Myocyte (in vitro differentiated cells): Measurements from ENCODE around the gene ARL2. TPM values are rescaled to one million over a fixed set of nuclear protein-coding genes. Genes with fewer than 3 reads are reported as not detected.
"Not testable (repeated sequence)": the region's sequence is repeated elsewhere in the genome, so short reads cannot be mapped to it uniquely, and the experiment has no call there.

Source experiments
- DNase-seq: peaks from one replicate; pipeline ENCODE4 v3.0.0-alpha.2; 2012; ENCODE audit warnings: low read depth
- total RNA-seq: library from RNA; depleted of rRNA; stranded (reverse); fragments of >200 nt; gene quantifications from 2 replicates; pipeline ENCODE4 v1.2.3, GENCODE V29; 2014

Gene ARL2
- total RNA-seq, 1 donor from 2014 or later: 134 TPM

DNA sequence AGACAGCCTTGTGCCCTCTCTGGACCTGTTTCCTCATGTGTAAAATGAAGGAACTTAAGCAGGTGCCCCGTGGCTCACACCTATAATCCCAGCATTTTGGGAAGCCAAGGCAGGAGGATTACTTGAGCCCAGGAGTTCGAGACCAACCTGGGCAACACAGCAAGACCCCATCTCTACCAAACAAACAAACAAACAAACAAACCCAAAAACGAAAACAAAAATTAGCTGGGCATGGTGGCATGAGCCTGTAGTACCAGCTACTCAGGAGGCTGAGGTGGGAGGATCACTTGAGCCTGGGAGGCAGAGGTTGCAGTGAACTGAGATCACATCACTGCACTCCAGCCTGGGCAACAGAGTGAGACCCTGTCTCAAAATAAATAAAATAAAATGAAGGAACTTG is 10.0 kb upstream of the ARL2 start:
- DNase-seq: not testable (repeated sequence)

DNA sequence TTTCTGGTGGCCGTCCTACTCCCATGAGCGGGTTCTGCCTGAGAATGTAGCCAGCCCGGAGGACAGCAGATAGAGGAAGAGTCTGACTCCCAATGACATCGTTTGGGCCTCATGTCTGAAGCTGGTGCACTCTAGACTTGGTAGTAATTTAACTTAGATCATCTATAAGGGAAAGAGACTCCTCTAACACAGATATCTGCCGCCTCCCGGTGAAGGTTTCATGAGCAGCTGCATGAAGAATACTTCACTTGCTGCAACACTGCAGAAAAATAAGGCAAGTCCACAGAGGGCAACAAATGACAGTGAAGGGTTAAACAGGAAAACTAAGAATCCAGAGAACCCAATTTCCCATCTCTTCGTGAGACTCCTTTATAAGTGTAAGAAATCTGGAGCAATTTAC is 5.9 kb upstream of the ARL2 start:
- DNase-seq: no peak

DNA sequence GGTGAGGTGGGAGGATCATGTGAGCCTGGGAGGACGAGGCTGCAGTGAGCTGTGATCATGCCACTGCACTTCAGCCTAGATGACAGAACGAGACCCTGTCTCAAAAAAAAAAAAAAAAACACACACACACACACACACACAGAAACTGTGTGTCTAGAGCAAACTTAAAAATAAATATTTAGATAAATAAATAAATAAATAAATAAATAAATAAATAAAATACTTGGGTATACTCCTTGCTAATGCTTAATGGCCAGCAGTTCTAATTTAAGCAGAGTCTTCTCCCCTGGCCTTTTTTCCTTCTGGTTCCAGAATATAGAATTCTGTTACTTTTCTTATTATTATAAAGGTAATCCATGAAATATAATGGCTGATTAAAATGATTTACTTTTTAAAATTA is 5.1 kb upstream of the ARL2 start:
- DNase-seq: no peak

DNA sequence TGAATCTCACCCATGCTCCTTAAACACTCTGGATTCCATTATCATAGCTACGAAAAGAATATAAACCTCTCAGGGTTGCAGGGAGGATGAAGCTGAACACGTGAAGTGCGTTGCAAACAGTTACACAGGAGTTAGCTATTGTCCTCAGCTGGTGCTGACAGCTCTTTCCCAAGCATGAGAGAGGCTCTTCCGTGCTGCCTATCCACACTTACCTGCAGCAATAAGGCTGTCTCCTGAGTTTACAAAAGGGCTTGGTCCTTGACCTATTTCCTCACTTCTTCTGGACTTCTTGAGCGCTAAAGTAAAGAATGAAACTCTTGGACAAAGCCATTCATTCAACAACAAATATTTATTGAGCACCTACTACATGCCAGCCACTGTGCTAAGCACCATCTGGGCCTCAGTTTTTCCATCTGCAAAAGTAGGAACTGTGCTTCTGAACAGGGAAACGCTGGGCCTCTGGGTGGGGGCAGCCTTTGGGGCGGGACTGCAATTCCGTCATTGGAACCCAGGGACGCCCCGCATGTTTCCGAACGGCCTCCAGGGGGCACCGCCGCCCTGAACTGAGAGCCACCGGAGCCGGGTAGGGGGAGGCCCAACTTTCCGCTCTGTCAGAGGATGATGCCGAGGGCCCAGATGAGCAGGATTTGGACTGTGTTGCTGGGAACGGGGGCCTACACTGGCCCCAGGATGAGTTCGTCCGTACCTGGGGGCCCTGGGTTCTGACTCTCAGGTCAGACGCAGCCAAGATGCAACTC is 651 bp upstream of the ARL2 start:
- DNase-seq: peak; percentile 91

DNA sequence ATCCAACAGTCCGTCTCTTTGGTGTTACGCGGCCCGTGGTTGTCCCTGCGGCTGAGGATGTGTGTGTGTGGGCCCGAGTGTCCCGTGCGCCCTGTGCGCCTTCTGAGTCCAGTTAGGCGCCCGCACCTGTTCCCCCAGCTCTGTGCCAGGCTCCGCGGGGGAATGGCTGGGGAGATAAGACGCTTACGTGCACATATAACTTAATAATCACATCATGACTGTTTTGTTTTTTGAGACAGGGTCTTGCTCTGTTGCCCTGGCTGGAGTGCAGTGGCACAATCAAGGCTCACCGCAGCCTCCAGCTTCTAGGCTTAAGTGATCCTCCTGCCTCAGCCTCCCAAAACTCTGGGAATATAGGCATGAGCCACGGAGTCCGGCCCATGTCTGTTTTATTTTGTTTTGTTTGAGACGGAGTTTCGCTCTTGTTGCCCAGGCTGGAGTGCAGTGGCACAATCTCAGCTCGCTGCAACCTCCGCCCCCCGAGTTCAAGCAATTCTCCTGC is 817 bp downstream of the ARL2 start:
- DNase-seq: no peak

DNA sequence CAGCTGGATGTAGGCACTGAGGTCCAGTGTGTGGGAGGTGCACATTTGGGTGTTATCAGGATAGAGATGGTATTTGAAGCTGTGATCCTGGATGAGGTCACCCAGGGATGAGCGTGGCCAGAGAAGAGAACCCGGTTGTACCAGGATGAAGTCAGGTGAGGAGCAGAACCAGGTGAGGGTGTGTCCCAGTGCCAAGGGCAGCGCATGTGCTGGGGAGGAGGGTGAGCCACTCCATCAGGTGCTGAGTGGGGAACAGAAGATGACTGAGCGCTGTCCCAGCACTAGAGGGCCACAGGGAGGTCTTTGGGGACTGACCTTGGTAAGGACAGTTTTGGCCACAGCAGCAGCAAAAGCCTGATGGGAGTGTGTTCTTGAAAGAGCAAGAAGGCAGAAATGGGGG is 2.7 kb downstream of the ARL2 start:
- DNase-seq: no peak

DNA sequence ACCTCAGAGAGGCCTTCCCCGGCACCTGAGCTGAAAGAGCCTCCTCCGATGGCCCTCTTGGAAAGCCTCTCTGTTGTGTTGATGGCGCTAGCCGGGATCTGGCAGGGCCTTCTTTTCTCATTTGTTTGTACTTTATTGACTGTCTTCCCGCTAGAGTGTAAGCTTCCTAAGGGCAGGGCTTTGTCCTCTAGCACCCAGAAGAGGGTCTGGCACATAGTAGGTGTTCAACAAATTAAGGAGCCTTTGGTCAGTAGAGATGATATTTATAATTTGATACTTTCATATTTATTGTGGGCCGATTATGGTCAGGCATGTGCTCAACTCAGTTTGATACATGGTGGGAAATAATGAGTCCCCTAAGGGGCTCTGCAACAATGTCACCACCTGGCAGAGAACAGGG is 4.0 kb downstream of the ARL2 start:
- no peak for DNase-seq

DNA sequence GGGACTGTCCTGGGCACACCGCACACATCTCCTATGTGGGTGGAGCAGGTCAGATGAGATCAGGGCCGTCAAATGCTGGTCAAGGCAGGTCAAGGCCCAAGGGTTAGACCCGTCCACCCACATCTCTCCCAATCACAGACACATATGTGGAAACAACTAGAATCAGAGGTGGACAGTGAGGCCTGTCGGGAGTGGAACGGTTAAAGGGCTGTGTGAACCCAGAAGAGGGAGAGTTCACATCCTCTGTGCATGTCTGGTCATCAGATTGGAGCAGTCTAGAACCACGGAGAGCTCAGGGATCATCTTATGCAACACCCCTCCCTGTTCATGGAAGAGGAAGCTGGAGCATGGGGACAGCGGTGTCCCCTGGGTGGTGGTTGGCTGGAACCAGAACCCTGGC is 5.9 kb downstream of the ARL2 start:
- DNase-seq: no peak

DNA sequence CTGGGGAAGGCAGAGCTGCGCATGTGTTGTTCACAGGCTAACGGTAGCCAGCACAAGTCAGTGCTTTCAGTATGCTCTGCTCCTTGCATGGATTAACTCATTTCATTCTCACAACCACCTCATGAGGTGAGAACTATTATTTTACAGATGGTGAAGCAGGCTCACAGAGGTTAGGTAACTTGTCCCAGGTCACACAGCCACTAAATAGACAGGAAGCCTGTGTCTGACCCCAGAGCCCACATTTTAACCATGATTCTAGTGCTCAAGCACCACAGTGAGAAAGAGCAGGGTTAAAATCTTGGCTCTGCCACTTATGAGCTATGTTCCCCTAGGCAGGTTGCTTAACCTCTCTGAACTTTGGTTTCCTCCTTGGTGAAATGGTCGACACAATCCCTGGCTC is 7.0 kb downstream of the ARL2 start:
- DNase-seq: no peak

DNA sequence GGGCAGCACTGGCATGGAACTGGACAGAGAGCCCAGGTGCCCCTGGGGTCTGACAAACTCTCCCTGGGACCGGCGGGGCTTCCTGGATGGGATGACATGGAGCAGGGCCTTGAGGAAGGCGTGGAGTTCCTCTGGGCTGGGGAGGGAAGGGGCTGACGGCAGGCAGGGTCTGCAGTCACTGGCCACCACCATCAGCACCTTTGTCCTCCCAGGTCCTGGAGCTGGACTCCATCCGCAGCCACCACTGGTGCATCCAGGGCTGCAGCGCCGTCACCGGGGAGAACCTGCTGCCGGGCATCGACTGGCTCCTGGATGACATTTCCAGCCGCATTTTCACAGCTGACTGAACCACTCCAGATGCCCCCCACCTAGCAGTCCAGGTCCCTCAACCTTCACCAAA is 7.5 kb downstream of the ARL2 start:
- no peak for DNase-seq

DNA sequence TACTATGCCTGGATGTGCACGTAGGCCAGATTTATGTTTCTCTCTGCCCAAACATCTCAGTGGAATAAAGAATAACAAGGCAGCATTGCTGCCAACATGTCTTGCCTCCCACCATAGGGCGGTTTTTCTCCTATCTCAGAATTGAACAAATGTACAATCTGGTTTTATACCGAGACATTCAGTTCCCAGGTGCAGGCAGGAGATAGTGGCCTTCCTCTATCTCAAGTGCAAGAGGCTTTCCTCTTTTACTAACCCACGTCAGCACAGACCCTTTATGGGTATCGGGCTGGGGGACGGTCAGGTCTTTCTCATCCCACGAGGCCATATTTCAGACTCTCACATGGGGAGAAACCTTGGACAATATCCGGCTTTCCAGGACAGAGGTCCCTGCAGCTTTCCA is 9.5 kb downstream of the ARL2 start:
- DNase-seq: not testable (repeated sequence)

DNA sequence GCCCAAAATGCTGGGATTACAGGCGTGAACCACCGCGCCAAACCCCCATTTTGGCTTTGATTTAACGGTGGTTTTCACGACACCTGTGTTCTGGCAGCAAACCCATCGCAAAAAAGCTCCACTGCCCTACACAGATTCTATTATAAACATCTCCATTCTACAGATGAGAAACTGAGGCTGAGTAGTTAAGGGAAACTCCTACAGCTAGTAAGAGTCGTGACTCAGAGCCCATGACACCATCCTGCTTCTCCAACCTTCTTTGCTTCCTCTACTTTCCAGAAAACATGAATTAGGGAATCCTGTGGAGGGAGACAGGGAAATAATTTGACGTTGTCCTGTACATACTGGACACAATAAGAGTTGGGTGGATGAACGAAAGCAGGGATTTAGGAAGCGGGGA is 12.8 kb downstream of the ARL2 start:
- no peak for DNase-seq

DNA sequence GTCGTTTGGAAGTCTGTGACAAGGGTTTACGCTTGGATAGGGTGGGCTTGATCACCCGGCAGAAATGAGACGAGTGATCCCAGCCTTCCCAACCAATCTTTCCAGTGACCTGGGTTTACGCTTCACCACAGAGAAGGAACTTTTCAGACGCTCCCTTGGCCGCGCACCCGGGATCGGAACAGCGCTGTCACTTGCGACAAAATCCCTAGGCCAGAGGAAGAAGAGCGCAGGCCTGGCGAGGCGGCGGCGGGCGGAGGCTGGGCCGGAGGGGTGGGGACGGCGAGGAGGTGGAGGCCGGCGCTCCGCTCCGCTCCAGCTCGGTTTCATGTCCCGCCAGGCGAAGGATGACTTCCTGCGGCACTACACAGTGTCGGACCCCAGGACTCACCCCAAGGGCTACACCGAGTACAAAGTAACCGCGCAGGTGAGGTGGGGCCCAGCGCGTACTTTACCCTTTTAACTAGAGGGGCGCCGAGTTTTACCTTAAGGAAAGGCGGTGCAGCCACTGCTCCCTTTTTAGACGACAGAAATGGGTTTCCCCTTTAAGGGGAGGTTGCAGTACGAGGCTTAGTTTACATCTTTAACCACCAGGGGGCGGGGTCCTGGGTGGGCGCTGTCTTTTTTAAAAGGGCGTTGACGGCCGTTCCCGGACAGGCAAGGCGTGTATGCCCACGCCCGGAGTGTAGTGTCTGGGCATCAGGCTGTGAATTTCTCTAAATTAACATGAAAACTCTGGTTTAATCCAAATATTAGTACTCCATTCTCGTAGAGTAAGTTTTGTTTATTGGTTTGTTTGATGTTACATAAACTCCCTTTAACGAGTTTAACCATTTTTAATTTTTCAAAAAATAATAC is 13.5 kb downstream of the ARL2 start, which contains the start of gene SNX15:
Gene SNX15, plus strand, starts transcription at position 227 of the 855 bp plus-strand sequence. Its CDS starts 99 bp downstream, at position 326.
- peak; percentile 98 for DNase-seq

DNA sequence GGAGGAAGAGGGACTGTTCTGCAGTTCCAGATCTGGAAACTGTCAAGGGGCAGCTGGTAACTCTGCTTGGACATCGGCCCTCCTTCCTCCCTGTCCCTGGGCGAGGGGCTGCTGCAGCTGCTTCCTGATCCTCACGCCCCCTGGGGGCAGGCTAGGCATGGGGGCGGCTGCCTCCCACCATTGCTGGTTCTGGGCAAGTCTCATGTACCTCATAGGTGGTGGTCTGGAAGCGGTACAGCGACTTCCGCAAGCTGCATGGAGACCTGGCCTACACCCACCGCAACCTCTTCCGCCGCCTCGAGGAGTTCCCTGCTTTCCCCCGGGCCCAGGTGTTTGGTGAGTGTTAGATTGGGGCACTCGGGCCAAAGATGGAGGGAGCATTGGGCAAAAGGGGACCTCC is 18.3 kb downstream of the ARL2 start:
- no peak for DNase-seq

DNA sequence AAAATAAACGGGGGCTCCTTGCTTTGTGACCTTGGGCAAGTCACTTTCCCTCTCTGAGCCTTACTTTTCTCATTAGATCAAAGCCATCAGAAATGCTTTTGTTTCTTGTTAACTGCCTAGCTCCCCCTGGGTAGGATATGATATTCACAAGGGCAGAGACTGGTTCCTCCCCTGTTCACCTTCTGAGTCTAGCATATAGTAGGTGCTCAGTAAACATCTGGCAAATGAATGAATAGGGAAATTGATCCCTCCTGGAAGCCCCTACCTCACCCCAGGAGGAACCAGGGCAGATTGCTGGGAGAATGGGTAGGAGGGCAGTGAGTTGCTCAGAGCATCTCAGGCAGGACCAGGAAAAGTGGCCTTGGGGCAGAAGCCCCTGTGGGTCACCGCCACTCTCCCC is 20.5 kb downstream of the ARL2 start:
- DNase-seq: no peak

DNA sequence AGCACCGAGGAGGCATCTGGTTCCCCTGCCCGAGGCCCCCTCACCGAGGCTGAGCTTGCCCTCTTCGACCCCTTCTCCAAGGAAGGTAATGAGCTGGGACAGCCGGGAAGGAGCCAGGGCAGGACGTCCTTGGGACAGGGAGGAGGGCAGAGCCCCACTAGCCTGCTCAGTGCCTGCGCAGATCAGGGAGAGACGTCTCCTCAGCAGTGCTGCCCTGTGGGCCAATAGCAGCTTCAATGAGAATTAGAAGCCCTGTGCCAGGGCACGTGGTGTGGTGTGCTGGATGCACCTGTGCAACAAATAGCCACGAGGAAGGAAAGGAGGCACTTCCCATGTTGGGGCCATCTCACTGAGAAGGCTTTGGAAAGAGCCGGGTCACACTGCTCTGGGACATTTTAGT is 21.6 kb downstream of the ARL2 start:
- no peak for DNase-seq

DNA sequence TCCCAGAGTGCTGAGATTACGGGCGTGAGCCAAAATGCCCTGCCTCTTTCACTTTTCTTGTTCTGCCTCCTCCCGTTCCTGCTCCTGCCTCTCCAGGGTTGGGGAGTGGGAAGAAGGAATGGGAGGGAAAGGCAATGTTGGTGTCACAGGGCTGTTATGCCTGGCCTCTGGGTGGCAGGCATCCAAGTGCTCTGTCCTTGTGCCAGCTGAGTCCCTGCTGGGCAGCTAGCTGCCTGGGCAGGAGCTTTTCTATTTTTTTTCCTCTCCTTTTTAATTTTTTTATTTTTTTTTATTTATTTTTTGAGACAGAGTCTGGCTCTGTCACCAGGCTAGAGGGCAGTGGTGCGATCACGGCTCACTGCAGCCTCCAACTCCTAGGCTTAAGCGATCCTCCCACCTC is 23.0 kb downstream of the ARL2 start:
- peak; percentile 31 for DNase-seq

DNA sequence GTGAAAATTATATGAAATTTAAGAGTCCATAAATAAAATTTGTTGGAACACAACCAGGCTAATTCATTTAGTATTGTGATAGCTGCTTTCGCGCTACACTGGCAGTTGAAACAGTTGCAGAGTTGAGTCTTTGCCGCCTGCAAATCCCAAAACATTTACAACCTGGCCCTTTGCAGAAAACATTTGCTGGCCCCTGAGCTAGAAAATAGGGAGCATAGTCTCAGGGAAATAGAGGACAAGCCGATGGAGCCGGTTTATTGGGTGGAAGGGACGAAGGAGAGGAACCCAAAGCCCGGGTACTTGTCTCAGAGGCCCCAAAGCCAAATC is 26.5 kb downstream of the ARL2 start:
- no peak for DNase-seq

DNA sequence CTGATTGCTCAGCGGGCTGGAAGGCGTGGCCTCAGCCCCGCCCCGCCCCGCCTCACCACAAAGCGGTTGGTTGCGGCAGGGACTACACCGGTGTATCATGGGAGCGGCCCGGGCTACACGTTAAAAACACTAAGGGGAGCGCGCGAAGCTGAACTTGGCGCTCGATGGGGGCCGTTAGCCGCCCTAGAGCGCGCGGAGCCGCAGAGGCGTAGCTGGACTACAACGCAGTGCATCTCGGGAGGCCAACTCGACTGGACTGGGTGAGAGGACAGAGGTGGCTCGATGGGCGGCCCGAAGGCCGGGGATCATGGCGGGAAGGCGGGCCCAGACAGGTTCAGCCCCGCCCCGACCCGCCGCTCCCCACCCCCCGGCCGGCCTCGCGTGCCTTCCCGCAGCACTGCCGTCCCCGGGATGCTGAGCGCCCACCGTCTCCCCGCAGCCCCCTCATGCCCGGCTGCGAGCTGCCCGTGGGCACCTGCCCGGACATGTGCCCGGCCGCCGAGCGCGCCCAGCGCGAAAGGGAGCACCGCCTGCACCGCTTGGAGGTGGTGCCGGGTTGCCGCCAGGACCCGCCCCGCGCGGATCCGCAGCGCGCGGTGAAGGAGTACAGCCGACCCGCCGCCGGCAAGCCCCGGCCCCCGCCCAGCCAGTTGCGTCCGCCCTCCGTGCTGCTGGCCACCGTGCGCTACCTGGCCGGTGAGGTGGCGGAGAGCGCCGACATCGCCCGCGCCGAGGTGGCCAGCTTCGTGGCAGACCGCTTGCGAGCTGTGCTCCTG is 27.1 kb downstream of the ARL2 start, which contains the start of gene SAC3D1:
Gene SAC3D1, plus strand, starts transcription at position 364 of the 776 bp plus-strand sequence. Its CDS starts 83 bp downstream, at position 447.
- peak; percentile 91 for DNase-seq

DNA sequence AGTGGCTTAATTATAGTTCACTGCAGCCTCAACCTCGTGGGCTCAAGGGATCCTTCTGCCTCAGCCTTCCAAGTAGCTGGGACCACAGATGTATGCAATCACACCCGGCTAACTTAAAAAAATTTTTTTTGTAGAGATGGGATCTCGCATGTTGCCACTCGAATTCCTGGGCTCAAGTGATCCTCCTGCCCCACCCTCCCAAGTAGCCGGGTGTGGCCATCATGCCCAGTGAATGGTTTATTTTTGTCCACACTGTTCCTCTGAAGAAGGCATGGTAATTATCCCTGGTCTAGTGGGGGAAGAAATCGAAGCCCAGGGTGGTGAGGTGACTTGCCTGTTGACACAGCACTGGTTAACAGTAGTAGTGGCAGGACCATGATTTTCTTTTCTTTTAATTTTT is 28.9 kb downstream of the ARL2 start:
- peak; percentile 49 for DNase-seq

DNA sequence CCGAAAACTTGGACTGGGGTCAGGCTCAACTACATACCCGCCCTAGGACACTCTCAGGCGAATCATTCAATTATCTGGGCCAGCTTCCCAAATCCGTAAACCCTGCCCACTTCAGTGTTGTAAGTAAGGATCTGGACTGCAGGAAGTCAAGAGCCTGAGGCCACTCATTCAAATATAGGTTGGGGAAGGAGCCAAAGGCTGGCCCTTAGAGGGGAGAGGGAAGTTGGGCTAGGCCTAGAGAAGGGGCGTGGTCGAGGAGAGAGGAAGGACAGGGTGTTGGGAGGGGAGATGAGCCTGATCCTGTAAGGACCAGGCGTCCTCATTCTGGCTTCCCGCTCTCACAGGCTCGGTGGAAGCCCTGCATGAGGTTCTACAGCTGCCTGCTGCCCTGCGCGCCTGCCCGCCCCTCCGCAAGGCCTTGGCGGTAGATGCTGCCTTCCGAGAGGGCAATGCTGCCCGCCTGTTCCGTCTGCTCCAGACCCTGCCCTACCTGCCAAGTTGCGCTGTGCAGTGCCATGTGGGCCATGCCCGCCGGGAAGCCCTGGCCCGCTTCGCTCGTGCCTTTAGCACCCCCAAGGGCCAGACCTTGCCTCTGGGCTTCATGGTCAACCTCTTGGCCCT is 30.0 kb downstream of the ARL2 start:
- DNase-seq: no peak
